Measurements from ENCODE around the gene VPS8. TPM values are rescaled to one million over a fixed set of nuclear protein-coding genes. Genes with fewer than 3 reads are reported as not detected.
"Not testable (repeated sequence)": the region's sequence is repeated elsewhere in the genome, so short reads cannot be mapped to it uniquely, and the experiment has no call there.

VPS8 gene
- total and polyA plus RNA-seq, 7 donors, result 11.4 to 52.6 (median 30.8) TPM

DNA sequence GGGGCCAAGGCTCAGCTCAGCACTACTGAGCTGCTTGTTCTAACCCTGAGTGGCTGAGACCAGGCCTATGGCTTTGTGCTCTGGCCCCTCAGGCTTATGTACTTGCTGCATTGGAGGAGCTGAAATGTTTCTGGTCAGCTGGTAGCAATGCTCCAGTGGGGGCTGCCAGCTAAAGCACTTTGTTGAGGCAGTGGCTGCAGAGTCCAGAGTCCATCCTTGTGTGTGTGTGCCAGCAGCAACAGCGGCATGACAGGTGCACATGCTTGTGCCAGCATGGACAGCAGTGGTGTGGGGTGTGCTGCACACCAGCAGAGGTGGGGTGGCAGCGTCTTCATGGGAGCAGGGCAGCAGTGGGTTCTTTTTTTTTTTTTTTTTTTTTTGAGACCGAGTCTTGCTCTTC, 169.1 kb downstream of the VPS8 start:
- Histone ChIP-seq H3K9me3 (no peaks in the 10 kb centered on the region), H3K27ac (no peak overlapping the region), H3K4me3 (no peak overlapping the region), H3K27me3 (ENCODE audit: insufficient read depth in 3 of 3, low read length in 2 of 3) (no peaks in the 10 kb centered on the region), H3K4me1 (peaks cover 6% of the 10 kb centered on the region), H3K36me3 (ENCODE audit: insufficient read depth in 1 of 2, low read depth in 1 of 2) (peaks cover 2 to 35% of the 10 kb centered on the region in 2 donors)
- WGBS, 3 donors, result 9 to 50% (median 43%) methylated on average over 2 to 3 of the region's 3 CpGs
- peak in 1 of 2 donors; percentile 17 for DNase-seq
- TF ChIP-seq, protein P1, sequence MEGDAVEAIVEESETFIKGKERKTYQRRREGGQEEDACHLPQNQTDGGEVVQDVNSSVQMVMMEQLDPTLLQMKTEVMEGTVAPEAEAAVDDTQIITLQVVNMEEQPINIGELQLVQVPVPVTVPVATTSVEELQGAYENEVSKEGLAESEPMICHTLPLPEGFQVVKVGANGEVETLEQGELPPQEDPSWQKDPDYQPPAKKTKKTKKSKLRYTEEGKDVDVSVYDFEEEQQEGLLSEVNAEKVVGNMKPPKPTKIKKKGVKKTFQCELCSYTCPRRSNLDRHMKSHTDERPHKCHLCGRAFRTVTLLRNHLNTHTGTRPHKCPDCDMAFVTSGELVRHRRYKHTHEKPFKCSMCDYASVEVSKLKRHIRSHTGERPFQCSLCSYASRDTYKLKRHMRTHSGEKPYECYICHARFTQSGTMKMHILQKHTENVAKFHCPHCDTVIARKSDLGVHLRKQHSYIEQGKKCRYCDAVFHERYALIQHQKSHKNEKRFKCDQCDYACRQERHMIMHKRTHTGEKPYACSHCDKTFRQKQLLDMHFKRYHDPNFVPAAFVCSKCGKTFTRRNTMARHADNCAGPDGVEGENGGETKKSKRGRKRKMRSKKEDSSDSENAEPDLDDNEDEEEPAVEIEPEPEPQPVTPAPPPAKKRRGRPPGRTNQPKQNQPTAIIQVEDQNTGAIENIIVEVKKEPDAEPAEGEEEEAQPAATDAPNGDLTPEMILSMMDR (IDR thresholded peaks at IDR 0.05), result no peak
- peak; percentile 62 to 88 (median 78) for ATAC-seq
- intact Hi-C loops (cut with DNase I), result no loop called here

DNA sequence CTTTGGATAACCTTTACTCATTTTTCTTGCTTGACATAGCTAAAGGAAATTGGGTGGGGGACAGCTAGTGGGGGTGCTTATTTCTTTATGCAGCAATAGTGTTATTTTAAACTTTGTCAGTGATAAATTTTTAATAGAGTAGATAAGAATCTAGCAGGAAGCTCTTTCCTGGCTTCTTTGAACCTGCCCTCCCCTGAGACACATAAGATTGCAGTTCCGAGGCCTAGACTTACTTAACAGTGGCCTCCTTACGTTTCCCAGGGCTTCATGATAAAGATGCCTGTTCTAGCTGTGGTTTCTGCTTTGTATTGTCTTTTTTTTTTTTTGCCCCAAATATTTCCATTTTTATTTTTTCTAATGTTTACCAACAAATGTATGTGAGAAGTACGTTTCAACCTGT, 170.1 kb downstream of the VPS8 start:
- no peak for DNase-seq

DNA sequence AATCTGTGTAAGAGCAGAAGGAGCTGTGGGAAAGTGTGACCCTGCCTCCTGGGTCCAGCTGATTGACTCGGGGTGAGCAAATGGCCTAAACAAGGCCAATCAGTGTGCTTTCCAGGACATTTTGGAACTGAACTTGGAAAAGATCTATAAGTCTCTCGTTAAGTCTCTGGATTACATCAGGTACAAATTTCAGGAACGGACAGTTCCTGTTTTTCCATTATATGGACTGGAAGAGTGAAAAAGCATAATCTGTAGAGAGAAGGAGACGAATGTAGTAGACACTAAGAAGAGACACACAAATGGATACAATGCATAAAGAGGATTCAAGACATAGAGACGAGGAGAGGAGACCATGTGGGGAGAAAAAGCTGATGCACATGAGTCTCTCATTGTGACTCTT, 173.6 kb downstream of the VPS8 start:
- H3K36me3 ChIP-seq (ENCODE audit: insufficient read depth in 1 of 2, low read depth in 1 of 2), result peaks cover 3 to 64% of the 10 kb centered on the region in 2 donors
- no peak overlapping the region for H3K4me3 ChIP-seq
- H3K27ac ChIP-seq, result no peak overlapping the region
- WGBS, 3 donors, result 86 to 88% (median 87%) methylated on average over 5 of the region's 5 CpGs
- DNase-seq (no peak), ATAC-seq (no peak)
- no peaks in the 10 kb centered on the region for H3K27me3 ChIP-seq (ENCODE audit: insufficient read depth in 3 of 3, low read length in 2 of 3)
- no peaks in the 10 kb centered on the region for H3K9me3 ChIP-seq
- intact Hi-C loops (cut with DNase I), result no loop called here
- TF ChIP-seq, protein P1 (IDR thresholded peaks at IDR 0.05), result no peak
- H3K4me1 ChIP-seq, result peaks cover under 1% of the 10 kb centered on the region

More for the DNA sequence above, 170.1 kb downstream of the VPS8 start:
- Histone ChIP-seq H3K4me1 (peaks cover 6% of the 10 kb centered on the region), H3K36me3 (ENCODE audit: insufficient read depth in 1 of 2, low read depth in 1 of 2) (peaks cover 2 to 41% of the 10 kb centered on the region in 2 donors), H3K9me3 (no peaks in the 10 kb centered on the region), H3K4me3 (no peak overlapping the region), H3K27ac (no peak overlapping the region), H3K27me3 (ENCODE audit: insufficient read depth in 3 of 3, low read length in 2 of 3) (no peaks in the 10 kb centered on the region)
- WGBS, 3 donors, result 61 to 74% (median 62%) methylated on average over 3 of the region's 3 CpGs
- ATAC-seq, result no peak
- TF ChIP-seq, protein P1 (IDR thresholded peaks at IDR 0.05), result no peak
- intact Hi-C loops (cut with DNase I), result no loop called here

DNA sequence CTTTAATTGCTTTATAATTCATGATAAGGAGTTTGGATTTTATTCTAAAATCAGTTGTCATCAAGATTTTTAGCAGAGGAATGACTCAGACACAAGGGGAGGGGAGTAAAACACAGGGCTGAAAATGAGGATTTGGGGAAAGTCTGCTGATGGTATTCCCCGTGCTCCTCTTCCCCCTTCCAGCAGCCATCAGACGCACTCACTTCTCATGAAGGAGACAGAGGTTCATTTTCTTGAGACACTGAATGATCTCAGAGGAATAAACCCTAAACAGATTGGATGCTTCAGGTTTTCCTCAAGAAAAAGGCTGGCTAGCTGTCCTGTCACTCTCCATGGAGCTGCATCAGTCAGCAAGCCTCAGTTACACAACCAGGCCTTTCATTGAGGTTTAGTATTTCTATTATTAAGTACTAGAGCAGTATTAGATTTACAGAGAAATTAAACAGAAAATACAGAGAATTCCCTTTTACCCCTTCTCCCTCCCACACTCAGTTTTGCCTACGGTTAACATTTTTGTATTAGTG, 174.5 kb downstream of the VPS8 start:
- intact Hi-C loops (cut with DNase I), result no loop called here
- TF ChIP-seq, protein P1 (IDR thresholded peaks at IDR 0.05), result no peak
- Histone ChIP-seq H3K4me1 (no peaks in the 10 kb centered on the region), H3K9me3 (no peaks in the 10 kb centered on the region), H3K27me3 (ENCODE audit: insufficient read depth in 3 of 3, low read length in 2 of 3) (no peaks in the 10 kb centered on the region), H3K36me3 (ENCODE audit: insufficient read depth in 1 of 2, low read depth in 1 of 2) (peaks cover 3 to 64% of the 10 kb centered on the region in 2 donors), H3K4me3 (no peak overlapping the region), H3K27ac (no peak overlapping the region)
- no peak for DNase-seq
- ATAC-seq, result no peak
- 93 to 95% (median 94%) methylated on average over 3 of the region's 3 CpGs for WGBS, 3 donors

DNA sequence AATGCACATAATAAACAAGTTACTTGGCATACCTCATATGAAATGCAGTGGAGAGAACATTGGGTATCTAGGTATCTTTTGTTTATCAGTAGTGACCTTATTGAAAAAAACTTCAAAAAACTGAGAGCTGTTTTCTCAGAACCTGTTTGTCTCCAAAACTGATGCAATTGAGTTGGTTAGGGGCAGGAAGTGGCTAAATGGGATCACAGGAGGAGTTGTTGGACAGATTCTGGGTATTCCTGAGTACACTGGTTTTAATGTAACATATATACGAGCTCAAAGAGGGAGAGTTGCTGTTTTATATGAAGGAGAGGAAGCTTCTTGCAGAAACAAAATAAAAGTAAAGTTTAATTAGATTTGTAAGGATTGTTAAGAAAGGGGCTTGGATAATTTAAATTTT, 181.4 kb downstream of the VPS8 start:
- H3K27ac ChIP-seq, result no peak overlapping the region
- ATAC-seq (no peak), DNase-seq (no peak)
- no peak overlapping the region for H3K4me3 ChIP-seq
- WGBS, 3 donors, result 90 to 97% (median 94%) methylated on average over 1 of the region's 1 CpG
- H3K36me3 ChIP-seq (ENCODE audit: insufficient read depth in 1 of 2, low read depth in 1 of 2), result peaks cover 11 to 59% of the 10 kb centered on the region in 2 donors
- H3K27me3 ChIP-seq (ENCODE audit: insufficient read depth in 3 of 3, low read length in 2 of 3), result no peaks in the 10 kb centered on the region
- intact Hi-C loops (cut with DNase I), result no loop called here
- no peaks in the 10 kb centered on the region for H3K4me1 ChIP-seq
- H3K9me3 ChIP-seq, result no peaks in the 10 kb centered on the region
- TF ChIP-seq, protein P1 (IDR thresholded peaks at IDR 0.05), result no peak

DNA sequence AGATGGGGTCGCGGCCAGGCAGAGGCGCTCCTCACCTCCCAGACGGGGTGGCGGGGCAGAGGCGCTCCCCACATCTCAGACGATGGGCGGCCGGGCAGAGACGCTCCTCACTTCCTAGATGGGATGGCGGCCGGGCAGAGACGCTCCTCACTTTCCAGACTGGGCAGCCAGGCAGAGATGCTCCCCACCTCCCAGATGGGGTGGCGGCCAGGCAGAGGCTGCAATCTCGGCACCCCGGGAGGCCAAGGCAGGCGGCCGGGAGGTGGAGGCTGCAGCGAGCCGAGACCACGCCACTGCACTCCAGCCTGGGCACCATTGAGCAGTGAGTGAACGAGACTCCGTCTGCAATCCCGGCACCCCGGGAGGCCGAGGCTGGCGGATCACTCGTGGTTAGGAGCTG, 191.9 kb downstream of the VPS8 start:
- H3K4me3 ChIP-seq; H3K4me1 ChIP-seq; H3K9me3 ChIP-seq; H3K27ac ChIP-seq; H3K27me3 ChIP-seq (ENCODE audit: insufficient read depth in 3 of 3, low read length in 2 of 3); intact Hi-C loops (cut with DNase I); ATAC-seq; DNase-seq: not testable (repeated sequence)
- peaks cover 0 to 49% of the 10 kb centered on the region in 2 donors for H3K36me3 ChIP-seq (ENCODE audit: insufficient read depth in 1 of 2, low read depth in 1 of 2)
- 95 to 98% (median 97%) methylated on average over 7 to 26 of the region's 28 CpGs for WGBS, 3 donors
